SK-N-SH (cell line): Measurements from ENCODE around the gene FSD2. TPM values are rescaled to one million over a fixed set of nuclear protein-coding genes. Genes with fewer than 3 reads are reported as not detected.

Source experiments
- CTCF ChIA-PET: fragments of 300-600, 350-600 bp; formaldehyde crosslinking; extraction: SDS; loops from one replicate; lab custom pipeline; 2021; lab: Yijun Ruan, JAX
- POLR2A ChIA-PET: fragments of 350-600 bp; sonication (Branson Sonifier 250); formaldehyde crosslinking; extraction: SDS; loops from one replicate; lab custom pipeline; 2020; ENCODE audit warnings: antibody characterized with exemption, inconsistent platforms; lab: Yijun Ruan, JAX
- DNase-seq: peaks from one replicate; pipeline ENCODE4 v3.0.0; 2012
- H2AFZ ChIP-seq: fragments of 200-600 bp; sonication (generic); 2 replicates; pipeline ENCODE4 v1.8.1; 2016; ENCODE audit warnings: antibody characterized with exemption, mild to moderate bottlenecking, low read depth
- H3F3A ChIP-seq: fragments of 200-600 bp; sonication (generic); replicated peaks from 2 replicates; pipeline ENCODE3; 2016; ENCODE audit warnings: antibody characterized with exemption, mild to moderate bottlenecking; ENCODE audit not compliant: insufficient read depth
- H3K27ac ChIP-seq, 2 experiments: fragments of 200-500 bp in 1 of 2; fragments of 200-600 bp in 1 of 2; sonication (Bioruptor generic) in 1 of 2; sonication (generic), shearing (Covaris generic) in 1 of 2; 2 replicates each; pipeline versions ENCODE4 v1.5.1 to v1.6.1; 2014 to 2016; ENCODE audit warnings: low read depth in 2 of 2, inconsistent platforms in 1 of 2, low read length in 1 of 2, mild to moderate bottlenecking in 1 of 2, mixed read lengths in 1 of 2
- H3K27me3 ChIP-seq: fragments of 200-600 bp; sonication (generic), shearing (Covaris generic); 2 replicates; pipeline ENCODE4 v1.6.1; 2016; ENCODE audit warnings: mixed run types; ENCODE audit not compliant: insufficient read depth
- H3K36me3 ChIP-seq, 2 experiments: fragments of 200-500 bp in 1 of 2; fragments of 200-600 bp in 1 of 2; sonication (Bioruptor generic) in 1 of 2; sonication (generic) in 1 of 2; replicated peaks in 1 of 2; 2 replicates each; pipeline versions ENCODE3 to v1.5.1; 2014 to 2016; ENCODE audit warnings: low read length in 1 of 2, mild to moderate bottlenecking in 1 of 2; ENCODE audit not compliant: insufficient read depth in 2 of 2, control insufficient read depth in 1 of 2
- H3K4me1 ChIP-seq, 2 experiments: fragments of 200-500 bp in 1 of 2; fragments of 200-600 bp in 1 of 2; sonication (Bioruptor generic) in 1 of 2; sonication (generic), shearing (Covaris generic) in 1 of 2; 2 replicates each; pipeline versions ENCODE4 v1.5.1 to v1.6.1; 2014 to 2016; ENCODE audit warnings: low read depth in 1 of 2, low read length in 1 of 2, mixed run types in 1 of 2; ENCODE audit not compliant: insufficient read depth in 2 of 2, control insufficient read depth in 1 of 2
- H3K4me2 ChIP-seq: fragments of 200-600 bp; sonication (generic), shearing (Covaris generic); 2 replicates; pipeline ENCODE4 v1.6.1; 2017; ENCODE audit warnings: mixed run types
- H3K4me3 ChIP-seq, 2 experiments: fragments of 200-500 bp in 1 of 2; fragments of 200-600 bp in 1 of 2; sonication (Bioruptor generic) in 1 of 2; sonication (generic), shearing (Covaris generic) in 1 of 2; 2 replicates each; pipeline versions ENCODE4 v1.5.1 to v1.8.1; 2014 to 2016; ENCODE audit warnings: low read depth in 2 of 2, inconsistent platforms in 1 of 2, low read length in 1 of 2, mild to moderate bottlenecking in 1 of 2, mixed read lengths in 1 of 2, moderate library complexity in 1 of 2
- H3K79me2 ChIP-seq: fragments of 200-600 bp; sonication (generic); 2 replicates; pipeline ENCODE4 v1.8.1; 2017; ENCODE audit warnings: mild to moderate bottlenecking; ENCODE audit not compliant: insufficient read depth
- H3K9ac ChIP-seq: fragments of 200-600 bp; sonication (generic); 2 replicates; pipeline ENCODE4 v1.6.1; 2017; ENCODE audit warnings: mixed run types
- H3K9me2 ChIP-seq: fragments of 200-600 bp; sonication (generic); 2 replicates; pipeline ENCODE4 v1.6.1; 2017; ENCODE audit warnings: mixed run types
- H3K9me3 ChIP-seq: fragments of 200-600 bp; sonication (generic); 2 replicates; pipeline ENCODE4 v1.6.1; 2017; ENCODE audit warnings: mixed run types, mild to moderate bottlenecking, moderate library complexity
- H4K20me1 ChIP-seq: fragments of 200-600 bp; sonication (generic); 2 replicates; pipeline ENCODE4 v1.6.1; 2017; ENCODE audit warnings: mild to moderate bottlenecking, mixed run types; ENCODE audit not compliant: insufficient read depth
- EZH2phosphoT487 ChIP-seq: fragments of 200-600 bp; sonication (generic); IDR thresholded peaks from 2 replicates; pipeline ENCODE4 v1.6.1; 2017; ENCODE audit warnings: low read depth, mixed run types, mild to moderate bottlenecking, antibody characterized with exemption, moderate library complexity, borderline replicate concordance
- FOXJ3 ChIP-seq: sonication (generic); formaldehyde crosslinking; IDR thresholded peaks from 2 replicates; pipeline ENCODE4 v1.5.1; 2020; ENCODE audit warnings: mild to moderate bottlenecking, missing genetic modification reagents
- GATA2 ChIP-seq: sonication (generic); formaldehyde crosslinking; IDR thresholded peaks from 2 replicates; pipeline ENCODE4 v1.5.0; 2020; ENCODE audit warnings: mild to moderate bottlenecking, missing genetic modification reagents
- MEF2A ChIP-seq: IDR thresholded peaks from 2 replicates; pipeline ENCODE4 v1.4.0; 2012; ENCODE audit warnings: low read depth, borderline replicate concordance
- MXI1 ChIP-seq: IDR thresholded peaks from 2 replicates; pipeline ENCODE4 v1.6.1; 2012; ENCODE audit warnings: mild to moderate bottlenecking, low read depth, low read length, improper control_type of control experiment
- TAF1 ChIP-seq: IDR thresholded peaks from 2 replicates; pipeline ENCODE4 v1.6.1; 2012; ENCODE audit warnings: low read depth, mild to moderate bottlenecking, low read length, moderate library complexity, borderline replicate concordance
- WGBS: methylation state at CpG from one replicate; pipeline ENCODE4 v1.1.6; 2017; ENCODE audit warnings: low lambda C conversion rate; 5-methylcytosine and 5-hydroxymethylcytosine counted together
- polyA plus RNA-seq, 3 experiments: library from polyadenylated mRNA; depleted of rRNA; stranded (reverse); fragments of >200 nt; gene quantifications; 2 replicates each; pipeline ENCODE4 v1.2.3, GENCODE V29; 2012
- TF ChIP-seq, protein P1 (sequence below): IDR thresholded peaks from 2 replicates; pipeline ENCODE4 v1.4.0; 2012; ENCODE audit warnings: low read depth, borderline replicate concordance
- TF ChIP-seq, protein P2 (sequence below): fragments of 150-350 bp; IDR thresholded peaks from 2 replicates; pipeline ENCODE4 v1.6.1; 2016; ENCODE audit warnings: mild to moderate bottlenecking, low read depth, low read length
- TF ChIP-seq, protein P3 (sequence below): IDR thresholded peaks from 2 replicates; pipeline ENCODE4 v1.4.0; 2012; ENCODE audit warnings: low read depth, borderline replicate concordance
- TF ChIP-seq, protein P4 (sequence below): fragments of 200-600 bp; sonication (generic); IDR thresholded peaks from 2 replicates; pipeline ENCODE4 v1.6.1; 2017; ENCODE audit warnings: antibody characterized with exemption, mild to moderate bottlenecking, moderate library complexity

The FSD2 gene
- polyA plus RNA-seq, 1 of the 3 experiments (the other 2 are of a cell fraction), result not detected

DNA sequence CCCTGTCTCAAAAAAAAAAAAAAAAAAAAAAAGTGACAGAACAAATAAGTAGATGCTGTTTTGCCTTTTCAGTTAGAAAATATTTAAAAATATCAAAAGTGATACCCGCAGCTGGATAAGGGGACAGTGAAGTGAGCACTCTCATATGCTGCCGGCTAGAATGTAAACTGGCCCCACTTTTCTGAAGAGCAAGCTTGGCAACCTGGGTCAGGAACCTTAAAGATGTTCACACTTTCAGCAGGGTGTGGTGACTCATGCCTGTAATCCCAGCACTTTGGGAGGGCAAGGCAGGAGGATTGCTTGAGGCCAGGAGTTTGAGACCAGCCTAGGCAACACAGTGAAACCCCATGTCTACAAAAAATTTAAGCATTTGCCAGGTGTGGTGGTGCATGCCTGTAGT, 17.4 kb downstream of the FSD2 start (continued):
- TF ChIP-seq MEF2A, result no peak

DNA sequence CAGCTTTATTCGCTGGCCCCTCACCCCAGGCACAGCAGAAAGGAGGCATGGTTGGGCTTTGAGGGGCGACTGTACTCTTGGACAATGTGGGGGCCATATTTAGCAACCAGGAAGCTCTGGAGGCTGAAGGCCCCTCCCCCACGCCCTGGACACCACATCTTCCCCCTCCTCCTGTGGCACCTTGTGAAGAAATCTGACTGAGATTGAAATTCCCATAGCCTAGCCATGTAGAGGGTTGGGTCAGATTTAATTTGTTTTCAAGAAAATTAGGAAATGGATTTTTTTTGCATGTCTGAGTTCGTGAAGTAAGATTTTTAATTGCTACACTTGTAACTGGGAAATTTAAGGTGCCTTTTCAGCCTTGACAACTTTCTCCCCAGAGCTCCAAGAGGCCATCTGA, 24.5 kb downstream of the FSD2 start:
- no peak overlapping the region for H3K9ac ChIP-seq
- ChIA-PET POLR2A (no interaction called here), CTCF (interaction anchor here (1.1 kb wide), 1 partner anchor 11 kb away, joined by 3 read pairs; no protein-coding TSS in a partner anchor)
- H2AFZ ChIP-seq, result no peak overlapping the region
- H3K27me3 ChIP-seq, result no peaks in the 10 kb centered on the region
- 63% methylated on average over 4 of the region's 4 CpGs for WGBS
- H3F3A ChIP-seq, result no peaks in the 10 kb centered on the region
- TF ChIP-seq FOXJ3, result no peak
- TF ChIP-seq, protein P1, sequence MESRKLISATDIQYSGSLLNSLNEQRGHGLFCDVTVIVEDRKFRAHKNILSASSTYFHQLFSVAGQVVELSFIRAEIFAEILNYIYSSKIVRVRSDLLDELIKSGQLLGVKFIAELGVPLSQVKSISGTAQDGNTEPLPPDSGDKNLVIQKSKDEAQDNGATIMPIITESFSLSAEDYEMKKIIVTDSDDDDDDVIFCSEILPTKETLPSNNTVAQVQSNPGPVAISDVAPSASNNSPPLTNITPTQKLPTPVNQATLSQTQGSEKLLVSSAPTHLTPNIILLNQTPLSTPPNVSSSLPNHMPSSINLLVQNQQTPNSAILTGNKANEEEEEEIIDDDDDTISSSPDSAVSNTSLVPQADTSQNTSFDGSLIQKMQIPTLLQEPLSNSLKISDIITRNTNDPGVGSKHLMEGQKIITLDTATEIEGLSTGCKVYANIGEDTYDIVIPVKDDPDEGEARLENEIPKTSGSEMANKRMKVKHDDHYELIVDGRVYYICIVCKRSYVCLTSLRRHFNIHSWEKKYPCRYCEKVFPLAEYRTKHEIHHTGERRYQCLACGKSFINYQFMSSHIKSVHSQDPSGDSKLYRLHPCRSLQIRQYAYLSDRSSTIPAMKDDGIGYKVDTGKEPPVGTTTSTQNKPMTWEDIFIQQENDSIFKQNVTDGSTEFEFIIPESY, result no peak
- TF ChIP-seq MEF2A, result no peak
- TF ChIP-seq, protein P2, sequence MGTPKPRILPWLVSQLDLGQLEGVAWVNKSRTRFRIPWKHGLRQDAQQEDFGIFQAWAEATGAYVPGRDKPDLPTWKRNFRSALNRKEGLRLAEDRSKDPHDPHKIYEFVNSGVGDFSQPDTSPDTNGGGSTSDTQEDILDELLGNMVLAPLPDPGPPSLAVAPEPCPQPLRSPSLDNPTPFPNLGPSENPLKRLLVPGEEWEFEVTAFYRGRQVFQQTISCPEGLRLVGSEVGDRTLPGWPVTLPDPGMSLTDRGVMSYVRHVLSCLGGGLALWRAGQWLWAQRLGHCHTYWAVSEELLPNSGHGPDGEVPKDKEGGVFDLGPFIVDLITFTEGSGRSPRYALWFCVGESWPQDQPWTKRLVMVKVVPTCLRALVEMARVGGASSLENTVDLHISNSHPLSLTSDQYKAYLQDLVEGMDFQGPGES, result no peak
- no peak for TF ChIP-seq GATA2 (CRISPR knock-in tag)
- TF ChIP-seq, protein P3, sequence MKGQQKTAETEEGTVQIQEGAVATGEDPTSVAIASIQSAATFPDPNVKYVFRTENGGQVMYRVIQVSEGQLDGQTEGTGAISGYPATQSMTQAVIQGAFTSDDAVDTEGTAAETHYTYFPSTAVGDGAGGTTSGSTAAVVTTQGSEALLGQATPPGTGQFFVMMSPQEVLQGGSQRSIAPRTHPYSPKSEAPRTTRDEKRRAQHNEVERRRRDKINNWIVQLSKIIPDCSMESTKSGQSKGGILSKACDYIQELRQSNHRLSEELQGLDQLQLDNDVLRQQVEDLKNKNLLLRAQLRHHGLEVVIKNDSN, result no peak
- TF ChIP-seq, protein P4, sequence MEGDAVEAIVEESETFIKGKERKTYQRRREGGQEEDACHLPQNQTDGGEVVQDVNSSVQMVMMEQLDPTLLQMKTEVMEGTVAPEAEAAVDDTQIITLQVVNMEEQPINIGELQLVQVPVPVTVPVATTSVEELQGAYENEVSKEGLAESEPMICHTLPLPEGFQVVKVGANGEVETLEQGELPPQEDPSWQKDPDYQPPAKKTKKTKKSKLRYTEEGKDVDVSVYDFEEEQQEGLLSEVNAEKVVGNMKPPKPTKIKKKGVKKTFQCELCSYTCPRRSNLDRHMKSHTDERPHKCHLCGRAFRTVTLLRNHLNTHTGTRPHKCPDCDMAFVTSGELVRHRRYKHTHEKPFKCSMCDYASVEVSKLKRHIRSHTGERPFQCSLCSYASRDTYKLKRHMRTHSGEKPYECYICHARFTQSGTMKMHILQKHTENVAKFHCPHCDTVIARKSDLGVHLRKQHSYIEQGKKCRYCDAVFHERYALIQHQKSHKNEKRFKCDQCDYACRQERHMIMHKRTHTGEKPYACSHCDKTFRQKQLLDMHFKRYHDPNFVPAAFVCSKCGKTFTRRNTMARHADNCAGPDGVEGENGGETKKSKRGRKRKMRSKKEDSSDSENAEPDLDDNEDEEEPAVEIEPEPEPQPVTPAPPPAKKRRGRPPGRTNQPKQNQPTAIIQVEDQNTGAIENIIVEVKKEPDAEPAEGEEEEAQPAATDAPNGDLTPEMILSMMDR, result no peak
- TF ChIP-seq MXI1, result no peak
- TF ChIP-seq EZH2phosphoT487, result no peak
- TF ChIP-seq TAF1, result no peak
- H4K20me1 ChIP-seq, result no peaks in the 10 kb centered on the region
- no peaks in the 10 kb centered on the region for H3K79me2 ChIP-seq
- no peaks in the 10 kb centered on the region for H3K9me2 ChIP-seq
- no peaks in the 10 kb centered on the region for H3K9me3 ChIP-seq
- no peaks in the 10 kb centered on the region for H3K4me1 ChIP-seq
- H3K4me2 ChIP-seq, result no peak overlapping the region
- DNase-seq, result no peak
- no peak overlapping the region for H3K4me3 ChIP-seq
- H3K27ac ChIP-seq, result no peak overlapping the region
- no peaks in the 10 kb centered on the region for H3K36me3 ChIP-seq
